DND-41 (cell line): ENCODE measurements around the gene GRAMD4.

Source experiments
- CTCF ChIP-seq: IDR thresholded peaks from 2 replicates; pipeline ENCODE4 v1.5.1; 2012; ENCODE audit warnings: borderline replicate concordance, low read length, moderate library complexity, mild to moderate bottlenecking; ENCODE audit not compliant: poor library complexity, severe bottlenecking; ENCODE audit errors: extremely low read depth
- EZH2 ChIP-seq: IDR thresholded peaks from 3 replicates; pipeline ENCODE4 v1.6.1; 2012; ENCODE audit warnings: borderline replicate concordance, low read depth, mild to moderate bottlenecking, moderate library complexity, low read length, inconsistent platforms; ENCODE audit not compliant: severe bottlenecking

- TF ChIP-seq CTCF (no peak), EZH2 (no peak)
These were observed 41.1 kb downstream of the GRAMD4 start for GRCh38 chr22:46661221-46661851.
